GM19468 (cell line): ENCODE results near the gene BNIPL.
A peak's percentile ranks its signal among the peaks of the same experiment; 100 is the strongest.

ENCODE experiments used
- ATAC-seq: cut with Tn5 transposase; IDR thresholded peaks from one replicate; pipeline ENCODE4 v1.9.1; 2021; ENCODE audit warnings: mild to moderate bottlenecking, moderate library complexity, moderate number of reproducible peaks; ENCODE audit not compliant: unreplicated experiment; ENCODE audit errors: extremely low read depth

Gene BNIPL

DNA sequence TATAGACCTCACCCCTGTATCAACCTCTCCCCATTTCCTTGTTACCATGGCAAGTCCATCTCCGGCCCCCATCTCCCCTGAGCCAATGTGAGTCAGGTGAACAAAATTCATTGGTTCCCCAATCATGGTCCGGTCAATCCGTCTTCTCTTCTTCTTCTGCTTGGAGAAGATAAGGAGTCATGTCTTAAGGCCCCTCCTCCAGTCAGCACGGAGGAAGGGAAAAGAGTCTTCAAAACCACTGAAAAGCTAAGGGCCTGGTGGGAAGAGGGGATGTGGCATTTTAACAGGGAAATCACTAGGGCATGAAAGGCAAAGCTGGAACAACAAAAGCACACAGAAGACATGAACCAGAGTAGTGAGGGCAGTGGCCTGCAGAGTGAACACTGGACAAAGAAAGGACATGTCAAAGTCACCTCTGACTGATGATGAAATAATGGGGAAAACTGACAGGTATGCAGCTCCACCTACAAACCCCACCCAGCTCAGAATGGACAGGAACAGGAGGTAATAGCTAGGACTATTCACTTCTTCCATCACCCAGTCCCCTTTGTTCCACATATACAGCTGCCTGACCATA is 18.7 kb downstream of the BNIPL start:
- ATAC-seq: no peak

- ATAC-seq: no peak
Measured at GRCh38 chr1:151055581-151055980, 19.2 kb downstream of the BNIPL start.

GRCh38 chr1:151056149-151056548 is 19.8 kb downstream of the BNIPL start:
- no peak for ATAC-seq

- ATAC-seq: no peak
Measured at GRCh38 chr1:151058692-151059091, 22.3 kb downstream of the BNIPL start.

GRCh38 chr1:151059109-151060006 is 23.0 kb downstream of the BNIPL start, which contains the start of gene CDC42SE1:
TSS of gene CDC42SE1 (minus strand) at chr1:151059622. CDS start at chr1:151055730, 3,892 bp downstream.
- ATAC-seq: peak; percentile 63

DNA sequence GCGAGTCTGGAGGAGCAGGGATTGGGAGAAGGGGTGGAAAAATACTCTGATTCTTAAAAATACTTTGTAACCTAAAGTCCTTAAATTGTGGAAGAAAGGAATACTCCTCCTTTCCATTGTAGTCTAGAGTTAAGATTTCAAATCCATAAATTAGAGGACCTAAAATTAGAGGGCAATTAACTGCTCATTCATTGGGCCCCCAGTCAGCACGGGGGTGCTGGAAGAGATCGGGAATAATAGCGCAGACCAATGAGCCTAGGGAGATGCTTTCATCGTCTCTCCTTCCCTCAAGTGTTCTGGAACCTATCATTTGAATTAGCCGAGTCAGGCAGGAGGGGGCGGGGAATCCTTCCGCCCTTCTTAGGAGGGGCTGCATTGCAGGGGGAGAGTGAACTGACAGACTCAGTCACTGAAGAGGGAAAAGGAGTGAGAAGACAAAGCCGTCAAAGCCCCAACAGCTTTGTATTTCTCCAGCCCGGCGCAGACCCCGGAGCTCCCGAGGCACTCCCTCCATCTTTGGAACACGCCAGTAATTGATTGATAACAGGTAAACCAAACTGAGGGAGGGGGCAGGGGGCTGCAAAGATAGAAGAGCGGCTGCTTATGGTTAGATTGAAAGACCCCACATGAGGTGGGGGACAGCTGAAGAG is 23.7 kb downstream of the BNIPL start, which contains the start of gene MLLT11:
MLLT11 (plus strand) TSS at position 391 of the 650 bp plus-strand sequence. CDS start 6,828 bp downstream, outside the sequence.
- no peak for ATAC-seq

GRCh38 chr1:151060657-151061421 is 24.5 kb downstream of the BNIPL start:
- ATAC-seq: no peak

DNA sequence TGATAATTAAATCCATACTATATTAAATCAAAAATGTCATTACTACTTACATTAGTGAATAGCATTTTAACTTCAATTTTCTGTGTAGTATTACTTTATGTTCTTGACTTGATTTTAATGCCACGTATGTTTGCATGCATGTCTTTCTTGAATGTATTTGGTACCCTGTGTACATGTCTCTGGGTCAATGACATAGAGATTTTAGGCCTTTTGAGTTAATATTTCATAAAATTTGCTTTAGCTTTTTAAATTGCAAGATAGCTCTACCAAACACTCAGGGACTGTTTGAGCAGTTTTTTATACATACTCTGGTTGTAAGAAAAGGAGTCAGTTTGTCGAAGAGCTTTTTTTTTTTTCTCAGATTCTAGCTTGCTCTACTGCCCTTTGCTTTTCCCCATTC is 25.3 kb downstream of the BNIPL start:
- ATAC-seq: no peak

- no peak for ATAC-seq
Measured at GRCh38 chr1:151062741-151063371, 26.5 kb downstream of the BNIPL start.

DNA sequence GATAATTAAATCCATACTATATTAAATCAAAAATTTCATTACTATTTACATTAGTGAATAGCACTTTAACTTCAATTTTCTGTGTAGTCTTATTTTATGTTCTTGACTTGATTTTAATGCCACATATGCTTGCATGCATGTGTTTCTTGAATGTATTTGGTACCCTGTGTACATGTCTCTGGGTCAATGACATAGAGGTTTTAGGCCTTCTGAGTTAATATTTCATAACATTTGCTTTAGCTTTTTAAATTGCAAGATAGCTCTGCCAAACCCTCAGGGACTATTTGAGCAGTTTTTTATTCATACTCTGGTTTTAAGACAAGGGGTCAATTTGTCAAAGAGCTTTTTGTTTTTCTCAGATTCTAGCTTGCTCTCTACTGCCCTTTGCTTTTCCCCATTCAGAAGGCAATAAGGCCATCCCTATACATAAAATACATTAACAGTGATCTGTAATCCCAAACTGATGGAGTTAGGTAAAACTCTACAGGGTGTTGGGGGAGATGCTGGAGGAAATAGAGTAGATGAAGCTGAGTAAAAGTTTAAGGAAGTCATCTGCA is 28.8 kb downstream of the BNIPL start:
- ATAC-seq: no peak

DNA sequence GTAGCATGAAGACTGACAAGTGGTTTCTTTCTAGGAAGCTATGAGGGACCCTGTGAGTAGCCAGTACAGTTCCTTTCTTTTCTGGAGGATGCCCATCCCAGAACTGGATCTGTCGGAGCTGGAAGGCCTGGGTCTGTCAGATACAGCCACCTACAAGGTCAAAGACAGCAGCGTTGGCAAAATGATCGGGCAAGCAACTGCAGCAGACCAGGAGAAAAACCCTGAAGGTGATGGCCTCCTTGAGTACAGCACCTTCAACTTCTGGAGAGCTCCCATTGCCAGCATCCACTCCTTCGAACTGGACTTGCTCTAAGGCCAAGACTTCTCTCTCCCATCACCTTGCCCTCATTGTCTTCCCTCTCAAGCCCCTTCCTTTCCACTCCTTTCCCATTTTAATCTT is 30.8 kb downstream of the BNIPL start:
- ATAC-seq: no peak

- no peak for ATAC-seq
Measured at GRCh38 chr1:151069103-151069486, 32.7 kb downstream of the BNIPL start.

DNA sequence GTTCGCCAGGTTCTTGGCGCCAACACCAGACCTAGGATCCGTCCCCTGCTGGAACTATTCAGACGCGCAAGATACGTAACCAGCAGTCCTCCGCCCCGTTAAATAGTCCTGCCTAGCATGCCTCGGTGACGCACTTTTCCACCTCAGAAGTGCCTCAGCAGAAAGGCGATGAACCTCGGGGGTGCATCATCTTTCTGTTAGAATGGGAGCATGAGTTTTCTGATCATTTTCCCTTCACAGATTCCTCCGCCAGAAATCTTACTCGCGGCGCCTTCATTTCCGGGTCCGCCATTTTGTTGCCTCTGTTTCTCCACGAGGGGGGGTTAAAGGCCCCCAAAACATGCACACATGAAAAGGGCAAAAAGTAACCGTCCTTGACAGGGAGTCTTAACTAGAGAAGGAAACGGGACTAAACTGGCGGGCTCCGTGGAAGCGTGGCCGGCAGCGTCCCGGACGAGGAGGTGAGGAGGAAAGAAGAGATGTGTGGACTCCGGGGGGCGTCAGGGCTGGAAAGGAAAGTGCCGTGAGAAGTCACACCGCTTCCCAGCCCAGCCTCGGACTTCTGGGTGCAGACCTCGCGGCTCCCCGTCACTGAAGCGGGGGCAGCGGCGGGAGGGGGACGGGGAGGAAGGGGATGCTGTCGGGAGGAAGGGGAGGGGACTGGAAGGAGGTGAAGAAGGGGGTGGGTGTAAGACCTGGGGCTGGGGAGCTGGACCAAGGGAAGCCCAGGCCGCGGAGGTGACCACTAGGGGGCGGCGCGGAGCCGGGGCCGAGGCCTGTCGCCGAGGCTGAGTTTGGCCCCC is 34.3 kb downstream of the BNIPL start, which contains the start of gene GABPB2:
GABPB2 (plus strand) TSS at position 288 of the 803 bp plus-strand sequence. CDS start 17,429 bp downstream, outside the sequence.
- ATAC-seq: peak; percentile 23

DNA sequence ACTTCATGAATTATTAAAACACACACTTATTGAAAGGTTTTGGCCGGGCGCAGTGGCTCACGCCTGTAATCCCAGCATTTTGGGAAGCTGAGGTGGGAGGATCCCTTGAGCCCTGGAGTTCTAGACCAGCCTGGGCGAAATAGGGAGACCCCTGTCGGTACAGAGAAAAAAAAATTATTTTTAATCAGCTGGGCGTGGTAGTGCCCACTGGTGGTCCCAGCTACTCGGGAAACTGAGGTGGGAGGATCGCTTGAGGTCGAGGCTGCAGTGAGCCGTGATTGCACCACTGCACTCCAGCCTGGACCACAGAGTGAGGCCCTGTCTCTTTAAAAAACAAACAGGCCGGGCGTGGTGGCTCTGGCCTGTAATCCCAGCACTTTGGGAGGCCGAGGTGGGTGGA is 35.8 kb downstream of the BNIPL start:
- no peak for ATAC-seq

GRCh38 chr1:151085953-151086559 is 49.7 kb downstream of the BNIPL start:
- ATAC-seq: no peak
